HG03460 (cell line): ENCODE measurements around the gene NDST3.

ENCODE experiments used
- ATAC-seq: cut with Tn5 transposase; IDR thresholded peaks from one replicate; pipeline ENCODE4 v1.9.1; 2021; ENCODE audit not compliant: unreplicated experiment

NDST3 gene

GRCh38 chr4:118034053-118034785 is at the start of gene NDST3:
Gene NDST3 (plus strand): TSS chr4:118034486. CDS start chr4:118053911, 19,425 bp downstream.
- ATAC-seq: no peak

- no peak for ATAC-seq
Measured at GRCh38 chr4:117986321-117986720, 48.0 kb upstream of the NDST3 start.

- ATAC-seq: no peak
Measured at GRCh38 chr4:117987464-117987863, 46.8 kb upstream of the NDST3 start.

- ATAC-seq: no peak
Measured at GRCh38 chr4:117996891-117997290, 37.4 kb upstream of the NDST3 start.

- no peak for ATAC-seq
Measured at GRCh38 chr4:118004088-118004487, 30.2 kb upstream of the NDST3 start.

- no peak for ATAC-seq
Measured at GRCh38 chr4:118005883-118006282, 28.4 kb upstream of the NDST3 start.

- ATAC-seq: no peak
Measured at GRCh38 chr4:118012142-118012541, 22.1 kb upstream of the NDST3 start.

GRCh38 chr4:118014831-118015230 is 19.5 kb upstream of the NDST3 start:
- ATAC-seq: no peak

GRCh38 chr4:118018381-118019145 is 15.7 kb upstream of the NDST3 start:
- ATAC-seq: no peak

- ATAC-seq: no peak
Measured at GRCh38 chr4:118026806-118027205, 7.5 kb upstream of the NDST3 start.

GRCh38 chr4:118029224-118029623 is 5.1 kb upstream of the NDST3 start:
- ATAC-seq: no peak

GRCh38 chr4:118032691-118033090 is 1.6 kb upstream of the NDST3 start:
- ATAC-seq: no peak

GRCh38 chr4:118033148-118034052 is 886 bp upstream of the NDST3 start:
- ATAC-seq: no peak

- ATAC-seq: no peak
Measured at GRCh38 chr4:118035309-118035708, 1.0 kb downstream of the NDST3 start.

- no peak for ATAC-seq
Measured at GRCh38 chr4:118036336-118036735, 2.0 kb downstream of the NDST3 start.

- ATAC-seq: no peak
Measured at GRCh38 chr4:118037955-118038354, 3.7 kb downstream of the NDST3 start.

- ATAC-seq: no peak
Measured at GRCh38 chr4:118046323-118046722, 12.0 kb downstream of the NDST3 start.

- ATAC-seq: no peak
Measured at GRCh38 chr4:118047043-118047442, 12.8 kb downstream of the NDST3 start.

GRCh38 chr4:118058955-118059354 is 24.7 kb downstream of the NDST3 start:
- ATAC-seq: no peak

- no peak for ATAC-seq
Measured at GRCh38 chr4:118059397-118059796, 25.1 kb downstream of the NDST3 start.
